Measurements from ENCODE around the gene LIN9.
"Not testable (repeated sequence)": the region's sequence is repeated elsewhere in the genome, so short reads cannot be mapped to it uniquely, and the experiment has no call there.

Gene LIN9

GRCh38 chr1:226202666-226203065, 106.3 kb downstream of the LIN9 start:
- H4K91ac ChIP-seq (ENCODE audit: low read depth, low read length); H2AFZ ChIP-seq (ENCODE audit: insufficient read depth, low read length, poor library complexity); H3K9ac ChIP-seq (ENCODE audit: low read length); H3K4ac ChIP-seq (ENCODE audit: low read depth, low read length); H2AK5ac ChIP-seq (ENCODE audit: low read length); H4K8ac ChIP-seq (ENCODE audit: low read depth, low read length); H3K79me1 ChIP-seq (ENCODE audit: low read length); H3K27me3 ChIP-seq (ENCODE audit: insufficient read depth, low read length); H3K27ac ChIP-seq (ENCODE audit: low read depth, low read length); DNase-seq; H2BK12ac ChIP-seq (ENCODE audit: low read length); H3K36me3 ChIP-seq (ENCODE audit: control insufficient read depth in 1 of 2, insufficient read depth in 2 of 2, low read length in 2 of 2); H3K14ac ChIP-seq (ENCODE audit: low read length); H3K23ac ChIP-seq (ENCODE audit: low read length); H2BK5ac ChIP-seq (ENCODE audit: low read depth, low read length, poor library complexity); H3K9me3 ChIP-seq (ENCODE audit: insufficient read depth, low read depth, low read length); H3K4me3 ChIP-seq (ENCODE audit: low read depth, low read length); H3K4me1 ChIP-seq (ENCODE audit: control insufficient read depth in 1 of 2, insufficient read depth in 2 of 2, low read length in 2 of 2); H2BK120ac ChIP-seq (ENCODE audit: insufficient read depth, low read length, poor library complexity); H3K4me2 ChIP-seq (ENCODE audit: low read length); H4K12ac ChIP-seq (ENCODE audit: low read depth, low read length); H3K79me2 ChIP-seq (ENCODE audit: control insufficient read depth, insufficient read depth, low read length, poor library complexity); H3K18ac ChIP-seq (ENCODE audit: low read length): not testable (repeated sequence)
- no CpG with 5 or more reads among the region's 6 CpGs for WGBS (ENCODE audit: extremely low coverage, insufficient coverage, insufficient read length)

GRCh38 chr1:226202246-226202645, 106.7 kb downstream of the LIN9 start:
- Histone ChIP-seq H3K9me3 (ENCODE audit: insufficient read depth, low read depth, low read length) (no peaks in the 10 kb centered on the region), H3K27me3 (ENCODE audit: insufficient read depth, low read length) (no peaks in the 10 kb centered on the region), H4K91ac (ENCODE audit: low read depth, low read length) (no peak overlapping the region), H3K27ac (ENCODE audit: low read depth, low read length) (no peak overlapping the region), H3K4ac (ENCODE audit: low read depth, low read length) (no peak overlapping the region), H3K79me1 (ENCODE audit: low read length) (no peaks in the 10 kb centered on the region), H3K79me2 (ENCODE audit: control insufficient read depth, insufficient read depth, low read length, poor library complexity) (no peaks in the 10 kb centered on the region), H2BK120ac (ENCODE audit: insufficient read depth, low read length, poor library complexity) (no peak overlapping the region), H3K9ac (ENCODE audit: low read length) (no peak overlapping the region), H4K8ac (ENCODE audit: low read depth, low read length) (no peak overlapping the region), H2BK12ac (ENCODE audit: low read length) (no peak overlapping the region), H3K14ac (ENCODE audit: low read length) (no peak overlapping the region), H3K4me2 (ENCODE audit: low read length) (no peak overlapping the region), H2AFZ (ENCODE audit: insufficient read depth, low read length, poor library complexity) (no peak overlapping the region), H4K12ac (ENCODE audit: low read depth, low read length) (no peak overlapping the region), H2BK5ac (ENCODE audit: low read depth, low read length, poor library complexity) (no peak overlapping the region), H3K36me3 (ENCODE audit: control insufficient read depth in 1 of 2, insufficient read depth in 2 of 2, low read length in 2 of 2) (no peaks in the 10 kb centered on the region), H3K23ac (ENCODE audit: low read length) (no peak overlapping the region), H3K4me1 (ENCODE audit: control insufficient read depth in 1 of 2, insufficient read depth in 2 of 2, low read length in 2 of 2) (no peaks in the 10 kb centered on the region), H3K18ac (ENCODE audit: low read length) (no peak overlapping the region), H2AK5ac (ENCODE audit: low read length) (no peak overlapping the region), H3K4me3 (ENCODE audit: low read depth, low read length) (no peak overlapping the region)
- no CpG with 5 or more reads among the region's 3 CpGs for WGBS (ENCODE audit: extremely low coverage, insufficient coverage, insufficient read length)
- no peak for DNase-seq

GRCh38 chr1:226201029-226201593, 107.9 kb downstream of the LIN9 start:
- Histone ChIP-seq H3K14ac (ENCODE audit: low read length) (no peak overlapping the region), H2AFZ (ENCODE audit: insufficient read depth, low read length, poor library complexity) (no peak overlapping the region), H3K79me2 (ENCODE audit: control insufficient read depth, insufficient read depth, low read length, poor library complexity) (no peaks in the 10 kb centered on the region), H2AK5ac (ENCODE audit: low read length) (no peak overlapping the region), H3K27ac (ENCODE audit: low read depth, low read length) (no peak overlapping the region), H3K36me3 (ENCODE audit: control insufficient read depth in 1 of 2, insufficient read depth in 2 of 2, low read length in 2 of 2) (no peaks in the 10 kb centered on the region), H3K4me1 (ENCODE audit: control insufficient read depth in 1 of 2, insufficient read depth in 2 of 2, low read length in 2 of 2) (no peaks in the 10 kb centered on the region), H2BK120ac (ENCODE audit: insufficient read depth, low read length, poor library complexity) (no peak overlapping the region), H3K4ac (ENCODE audit: low read depth, low read length) (no peak overlapping the region), H3K23ac (ENCODE audit: low read length) (no peak overlapping the region), H4K8ac (ENCODE audit: low read depth, low read length) (no peak overlapping the region), H3K9me3 (ENCODE audit: insufficient read depth, low read depth, low read length) (no peaks in the 10 kb centered on the region), H3K79me1 (ENCODE audit: low read length) (no peaks in the 10 kb centered on the region), H3K4me3 (ENCODE audit: low read depth, low read length) (no peak overlapping the region), H2BK5ac (ENCODE audit: low read depth, low read length, poor library complexity) (no peak overlapping the region), H2BK12ac (ENCODE audit: low read length) (peak overlapping the region; percentile 76), H3K27me3 (ENCODE audit: insufficient read depth, low read length) (no peaks in the 10 kb centered on the region), H3K4me2 (ENCODE audit: low read length) (no peak overlapping the region), H3K9ac (ENCODE audit: low read length) (no peak overlapping the region), H3K18ac (ENCODE audit: low read length) (no peak overlapping the region), H4K12ac (ENCODE audit: low read depth, low read length) (no peak overlapping the region), H4K91ac (ENCODE audit: low read depth, low read length) (no peak overlapping the region)
- WGBS (ENCODE audit: extremely low coverage, insufficient coverage, insufficient read length) = no CpG with 5 or more reads among the region's 5 CpGs
- DNase-seq = peak in 1 of 2 donors; percentile 45

GRCh38 chr1:226199971-226200370, 109.0 kb downstream of the LIN9 start:
- H3K4me3 ChIP-seq (ENCODE audit: low read depth, low read length) = no peak overlapping the region
- H3K4me1 ChIP-seq (ENCODE audit: control insufficient read depth in 1 of 2, insufficient read depth in 2 of 2, low read length in 2 of 2) = no peaks in the 10 kb centered on the region
- H3K18ac ChIP-seq (ENCODE audit: low read length) = no peak overlapping the region
- H2BK12ac ChIP-seq (ENCODE audit: low read length) = no peak overlapping the region
- H3K9me3 ChIP-seq (ENCODE audit: insufficient read depth, low read depth, low read length) = no peaks in the 10 kb centered on the region
- no peak overlapping the region for H3K27ac ChIP-seq (ENCODE audit: low read depth, low read length)
- H2BK120ac ChIP-seq (ENCODE audit: insufficient read depth, low read length, poor library complexity) = no peak overlapping the region
- no peak overlapping the region for H4K12ac ChIP-seq (ENCODE audit: low read depth, low read length)
- no peak overlapping the region for H2AFZ ChIP-seq (ENCODE audit: insufficient read depth, low read length, poor library complexity)
- no peaks in the 10 kb centered on the region for H3K27me3 ChIP-seq (ENCODE audit: insufficient read depth, low read length)
- H3K23ac ChIP-seq (ENCODE audit: low read length) = no peak overlapping the region
- H3K79me1 ChIP-seq (ENCODE audit: low read length) = no peaks in the 10 kb centered on the region
- no peak overlapping the region for H3K9ac ChIP-seq (ENCODE audit: low read length)
- no peak for DNase-seq
- H3K79me2 ChIP-seq (ENCODE audit: control insufficient read depth, insufficient read depth, low read length, poor library complexity) = no peaks in the 10 kb centered on the region
- H3K4me2 ChIP-seq (ENCODE audit: low read length) = no peak overlapping the region
- H2BK5ac ChIP-seq (ENCODE audit: low read depth, low read length, poor library complexity) = no peak overlapping the region
- WGBS (ENCODE audit: extremely low coverage, insufficient coverage, insufficient read length) = no CpG with 5 or more reads among the region's 2 CpGs
- H3K14ac ChIP-seq (ENCODE audit: low read length) = no peak overlapping the region
- H4K8ac ChIP-seq (ENCODE audit: low read depth, low read length) = no peak overlapping the region
- H2AK5ac ChIP-seq (ENCODE audit: low read length) = peak overlapping the region; percentile 16
- no peaks in the 10 kb centered on the region for H3K36me3 ChIP-seq (ENCODE audit: control insufficient read depth in 1 of 2, insufficient read depth in 2 of 2, low read length in 2 of 2)
- H3K4ac ChIP-seq (ENCODE audit: low read depth, low read length) = no peak overlapping the region
- no peak overlapping the region for H4K91ac ChIP-seq (ENCODE audit: low read depth, low read length)

Measured in trophoblast cell (in vitro differentiated cells and primary cell).